K562 (cell line): ENCODE results near the gene KDM4C. TPM values are rescaled to one million over a fixed set of nuclear protein-coding genes. Genes with fewer than 3 reads are reported as not detected.

Experiments used
- ATAC-seq: fragments of 200-7000 bp; cut with Tn5 transposase; 3 replicates; pipeline ENCODE4 v1.9.1; 2020; ENCODE audit warnings: moderate library complexity
- BruUV-seq: library from RNA; stranded (reverse); fragments of 400-500 nt; replicated peaks from 2 replicates; lab custom pipeline; 2021; lab: Mats Ljungman, UMichigan
- CTCF ChIA-PET: fragments of 300-600 bp; formaldehyde crosslinking; extraction: SDS; loops from one replicate; lab custom pipeline; 2021; ENCODE audit warnings: low intra/inter-chr PET ratio; lab: Yijun Ruan, JAX
- POLR2A ChIA-PET: fragments of 300-600, 350-650 bp; sonication (Branson Sonifier 250); formaldehyde crosslinking; extraction: SDS; loops from one replicate; lab custom pipeline; 2021; ENCODE audit warnings: antibody characterized with exemption, inconsistent platforms; lab: Yijun Ruan, JAX
- DNase-seq, 4 experiments: peaks; one replicate each; pipeline versions ENCODE4 v3.0.0 to v3.0.0-alpha.2; 2011 to 2018; ENCODE audit warnings: low spot score in 3 of 4, mixed read lengths in 3 of 4; ENCODE audit errors: extremely low read depth in 1 of 4
- FAIRE-seq: peaks from 2 replicates; lab custom pipeline; 2011; peaks lifted over from hg19 to GRCh38; lab: Jason Lieb, UNC
- H2AFZ ChIP-seq: 2 replicates; pipeline ENCODE4 v1.6.0; 2011; ENCODE audit warnings: low read depth, low read length, control low read depth, inconsistent platforms
- H3K27ac ChIP-seq: fragments of 200-600 bp; 3 replicates; pipeline ENCODE4 v1.8.0; 2011; ENCODE audit warnings: low read depth, mild to moderate bottlenecking, control low read depth, inconsistent platforms, low read length, moderate library complexity, mixed read lengths; ENCODE audit errors: extremely low read depth
- H3K27me3 ChIP-seq, 2 experiments: fragments of 300-600 bp in 1 of 2; 2 replicates in 1 of 2; 3 replicates in 1 of 2; pipeline versions ENCODE4 v1.6.0 to v1.8.0; 2011; ENCODE audit warnings: inconsistent platforms in 2 of 2, low read length in 2 of 2, mild to moderate bottlenecking in 1 of 2, mixed read lengths in 1 of 2, moderate library complexity in 1 of 2; ENCODE audit not compliant: control insufficient read depth in 2 of 2, insufficient read depth in 2 of 2
- H3K36me3 ChIP-seq: fragments of 300-600 bp; 3 replicates; pipeline ENCODE4 v1.8.0; 2011; ENCODE audit warnings: mild to moderate bottlenecking, low read length, inconsistent platforms; ENCODE audit not compliant: control insufficient read depth, insufficient read depth
- H3K4me1 ChIP-seq, 2 experiments: fragments of 200-600 bp in 1 of 2; replicated peaks in 1 of 2; 2 replicates in 1 of 2; 3 replicates in 1 of 2; pipeline versions ENCODE4 v1.5.1 to v1.8.0; 2011; ENCODE audit warnings: inconsistent platforms in 2 of 2, low read length in 2 of 2, mild to moderate bottlenecking in 1 of 2, mixed read lengths in 1 of 2, moderate library complexity in 1 of 2; ENCODE audit not compliant: control insufficient read depth in 2 of 2, insufficient read depth in 2 of 2
- H3K4me2 ChIP-seq: 2 replicates; pipeline ENCODE4 v1.6.1; 2011; ENCODE audit warnings: low read length, control low read depth, inconsistent platforms, mixed read lengths; ENCODE audit not compliant: insufficient read depth
- H3K4me3 ChIP-seq: fragments of 200-600 bp; sonication (generic), shearing (Covaris generic); 2 replicates; pipeline ENCODE4 v1.5.1; 2016; ENCODE audit warnings: control low read depth, inconsistent platforms
- H3K79me2 ChIP-seq: fragments of 200-600 bp; 3 replicates; pipeline ENCODE4 v1.8.0; 2011; ENCODE audit warnings: low read length, inconsistent platforms; ENCODE audit not compliant: control insufficient read depth, insufficient read depth
- H3K9ac ChIP-seq, 2 experiments: 2 replicates each; pipeline versions ENCODE4 v1.6.0 to v1.6.1; 2011; ENCODE audit warnings: low read depth in 2 of 2, low read length in 2 of 2, control low read depth in 1 of 2, inconsistent platforms in 1 of 2, mild to moderate bottlenecking in 1 of 2, mixed read lengths in 1 of 2; ENCODE audit not compliant: insufficient read depth in 1 of 2
- H3K9me1 ChIP-seq: one replicate; pipeline ENCODE4 v1.6.0; 2011; ENCODE audit warnings: inconsistent platforms, mild to moderate bottlenecking, low read length, moderate library complexity; ENCODE audit not compliant: control insufficient read depth, insufficient read depth
- H3K9me3 ChIP-seq: replicated peaks from 2 replicates; pipeline ENCODE4 v1.5.1; 2011; ENCODE audit warnings: low read depth, low read length, inconsistent platforms; ENCODE audit not compliant: control insufficient read depth, insufficient read depth
- H4K20me1 ChIP-seq: replicated peaks from 2 replicates; pipeline ENCODE4 v1.6.1; 2011; ENCODE audit warnings: low read length, inconsistent platforms, mixed read lengths; ENCODE audit not compliant: control insufficient read depth, insufficient read depth
- CREBBP ChIP-seq: IDR thresholded peaks from one replicate; pipeline ENCODE4 v1.6.1; 2012; ENCODE audit warnings: low read depth, mild to moderate bottlenecking, control low read depth, inconsistent platforms, low read length
- HEY1 ChIP-seq: fragments of 250-450 bp; sonication (Bioruptor Pico); IDR thresholded peaks from 2 replicates; pipeline ENCODE4 v1.5.0; 2020; ENCODE audit warnings: mild to moderate bottlenecking, moderate library complexity, borderline replicate concordance
- LCOR ChIP-seq: sonication (generic); formaldehyde crosslinking; IDR thresholded peaks from 2 replicates; pipeline ENCODE4 v1.8.0; 2022; ENCODE audit warnings: mild to moderate bottlenecking, missing genetic modification reagents
- NFE2L1 ChIP-seq: fragments of 450-650 bp; IDR thresholded peaks from 2 replicates; pipeline ENCODE4 v1.6.1; 2016; ENCODE audit warnings: missing genetic modification characterization, low read depth, mild to moderate bottlenecking, missing compliant biosample characterization, moderate library complexity, borderline replicate concordance
- NR3C1 ChIP-seq: sonication (generic); formaldehyde crosslinking; IDR thresholded peaks from 2 replicates; pipeline ENCODE4 v1.8.1; 2022; ENCODE audit warnings: missing genetic modification reagents
- RNF2 ChIP-seq: sonication (generic); IDR thresholded peaks from 2 replicates; pipeline ENCODE4 v1.6.1; 2016
- SIRT6 ChIP-seq: IDR thresholded peaks from one replicate; pipeline ENCODE4 v1.6.1; 2012; ENCODE audit warnings: low read depth, mild to moderate bottlenecking, control low read depth, inconsistent platforms, low read length, moderate library complexity
- SMAD1 ChIP-seq: fragments of 150-350 bp; IDR thresholded peaks from 2 replicates; pipeline ENCODE4 v1.6.1; 2014; ENCODE audit warnings: low read length, low read depth; ENCODE audit not compliant: partially characterized antibody
- SRSF1 ChIP-seq: fragments of 200-400 bp; formaldehyde crosslinking; IDR thresholded peaks from 2 replicates; pipeline ENCODE4 v1.6.1; 2017; ENCODE audit warnings: mild to moderate bottlenecking, low read depth, low read length, moderate library complexity
- TAF7 ChIP-seq: fragments of 450-650 bp; IDR thresholded peaks from 2 replicates; pipeline ENCODE4 v1.6.1; 2016; ENCODE audit warnings: missing genetic modification characterization, missing compliant biosample characterization
- ZFP30 ChIP-seq: fragments of 250-450 bp; sonication (Bioruptor Pico); IDR thresholded peaks from 2 replicates; pipeline ENCODE4 v1.8.0; 2022; ENCODE audit warnings: moderate library complexity, mild to moderate bottlenecking, inconsistent platforms, borderline replicate concordance
- WGBS: fragments of 100-300 bp; shearing (Covaris generic); methylation state at CpG from one replicate; pipeline ENCODE4 v1.1.6; 2016; ENCODE audit warnings: low coverage, mixed read lengths; ENCODE audit not compliant: insufficient coverage; ENCODE audit errors: missing lambda C conversion rate; 5-methylcytosine and 5-hydroxymethylcytosine counted together
- in situ Hi-C: fragments of 300-500 bp; cut with MboI; formaldehyde crosslinking; loops from 4 replicates; pipeline ENCODE4 v1.15.0; 2018; ENCODE audit warnings: inconsistent platforms, mixed read lengths
- intact Hi-C: fragments of 100-400 bp; cut with micrococcal nuclease; formaldehyde crosslinking; loops from 2 replicates; pipeline ENCODE4 v1.14.2; 2022
- polyA plus RNA-seq, 8 experiments: library from polyadenylated mRNA; depleted of rRNA in 4 of 8; stranded (reverse) in 5 of 8; unstranded in 3 of 8; fragments of >200 nt; fragmentation: Nextera tagmentation in 2 of 8; fragmentation: Illumina TruSeq in 1 of 8; extraction: Ambion mirVana in 2 of 8; extraction: Trizol in 1 of 8; gene quantifications; 2 replicates each; pipeline versions ENCODE4 v1.2.1 to v1.2.3, GENCODE V29; 2011 to 2014; ENCODE audit warnings: inconsistent platforms in 1 of 8, missing spikeins in 1 of 8
- total RNA-seq, 7 experiments: library from RNA; depleted of rRNA in 6 of 7; stranded (reverse); fragments of >200 nt in 6 of 7; fragmentation: Illumina TruSeq in 2 of 7; extraction: Trizol in 2 of 7; gene quantifications; 2 replicates each; pipeline versions ENCODE4 v1.2.1 to v1.2.3, GENCODE V29; 2011 to 2021; ENCODE audit warnings: low replicate concordance in 1 of 7
- TF ChIP-seq, protein P1 (sequence below), 2 experiments: fragments of 150-350 bp in 1 of 2; IDR thresholded peaks; 2 replicates each; pipeline ENCODE4 v1.6.1; 2012 to 2016; ENCODE audit warnings: low read depth in 2 of 2, low read length in 2 of 2, mild to moderate bottlenecking in 1 of 2, moderate library complexity in 1 of 2
- TF ChIP-seq, protein P2 (sequence below): sonication (generic); IDR thresholded peaks from 2 replicates; pipeline ENCODE4 v1.6.1; 2016
- TF ChIP-seq, protein P3 (sequence below), 2 experiments: fragments of 450-650 bp in 1 of 2; sonication (generic) in 1 of 2; formaldehyde crosslinking in 1 of 2; IDR thresholded peaks in 1 of 2; conservative IDR thresholded peaks in 1 of 2; 2 replicates each; pipeline versions ENCODE4 v1.6.1 to v1.8.1; 2016 to 2023; ENCODE audit warnings: mild to moderate bottlenecking in 2 of 2, moderate library complexity in 2 of 2, inconsistent platforms in 1 of 2, missing genetic modification reagents in 1 of 2
- TF ChIP-seq, protein P4 (sequence below): sonication (generic); formaldehyde crosslinking; IDR thresholded peaks from 2 replicates; pipeline ENCODE4 v1.4.0; 2020; ENCODE audit warnings: mild to moderate bottlenecking, missing genetic modification reagents

The KDM4C gene
- total and polyA plus RNA-seq, 9 of the 15 experiments (the other 6 are each of a cell fraction or from before 2014, with no cell fraction given): 5.4 to 17.0 (median 12.6) TPM

DNA sequence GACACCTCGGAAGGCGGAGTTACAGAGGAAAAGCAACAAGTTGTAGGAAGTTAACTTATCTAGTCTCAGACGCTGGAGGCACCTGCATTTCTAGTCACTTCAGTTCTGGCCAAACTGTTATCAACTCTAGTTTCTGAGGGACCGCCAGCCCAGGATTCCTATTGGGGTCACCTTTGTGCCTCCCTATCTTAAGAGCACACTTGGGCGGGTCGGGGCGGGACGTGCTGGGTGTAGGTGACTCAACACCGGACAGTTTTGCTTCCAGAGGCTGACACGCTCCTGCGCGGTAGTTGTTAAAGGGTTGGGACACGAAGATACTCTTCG, 679 bp upstream of the KDM4C start:
- POLR2A ChIA-PET: interaction anchor here (0.9 to 1.2 kb wide), 3 partner anchors 14 to 75 kb away, joined by 3 to 4 read pairs (median 3); no protein-coding TSS in a partner anchor
- Histone ChIP-seq H3K9ac (peak overlapping the region; percentile 85 to 95), H3K4me2 (peak overlapping the region; percentile 81), H3K9me1 (no peaks in the 10 kb centered on the region), H3K4me1 (peaks cover 0 to 15% of the 10 kb centered on the region in 2 experiments; a peak in 3 of 5 replicates), H3K27ac (peak overlapping the region; percentile 91), H3K27me3 (no peaks in the 10 kb centered on the region), H3K36me3 (no peaks in the 10 kb centered on the region), H3K4me3 (peak overlapping the region; percentile 84), H2AFZ (peak overlapping the region; percentile 86), H3K9me3 (no peaks in the 10 kb centered on the region), H4K20me1 (no peaks in the 10 kb centered on the region), H3K79me2 (peaks cover 38% of the 10 kb centered on the region)
- 0% methylated on average over 3 of the region's 14 CpGs for WGBS
- intact Hi-C loops: loop anchor here (5.0 kb wide), 1 partner anchor 75 kb away; no protein-coding TSS in a partner anchor
- no TSS peak for BruUV-seq
- CTCF ChIA-PET: no interaction called here
- peak; percentile 75 for ATAC-seq
- peak; percentile 95 for FAIRE-seq
- in situ Hi-C loops: no loop called here
- peak in 2 of 4 experiments; percentile 77 to 91 for DNase-seq
- TF ChIP-seq, protein P1, sequence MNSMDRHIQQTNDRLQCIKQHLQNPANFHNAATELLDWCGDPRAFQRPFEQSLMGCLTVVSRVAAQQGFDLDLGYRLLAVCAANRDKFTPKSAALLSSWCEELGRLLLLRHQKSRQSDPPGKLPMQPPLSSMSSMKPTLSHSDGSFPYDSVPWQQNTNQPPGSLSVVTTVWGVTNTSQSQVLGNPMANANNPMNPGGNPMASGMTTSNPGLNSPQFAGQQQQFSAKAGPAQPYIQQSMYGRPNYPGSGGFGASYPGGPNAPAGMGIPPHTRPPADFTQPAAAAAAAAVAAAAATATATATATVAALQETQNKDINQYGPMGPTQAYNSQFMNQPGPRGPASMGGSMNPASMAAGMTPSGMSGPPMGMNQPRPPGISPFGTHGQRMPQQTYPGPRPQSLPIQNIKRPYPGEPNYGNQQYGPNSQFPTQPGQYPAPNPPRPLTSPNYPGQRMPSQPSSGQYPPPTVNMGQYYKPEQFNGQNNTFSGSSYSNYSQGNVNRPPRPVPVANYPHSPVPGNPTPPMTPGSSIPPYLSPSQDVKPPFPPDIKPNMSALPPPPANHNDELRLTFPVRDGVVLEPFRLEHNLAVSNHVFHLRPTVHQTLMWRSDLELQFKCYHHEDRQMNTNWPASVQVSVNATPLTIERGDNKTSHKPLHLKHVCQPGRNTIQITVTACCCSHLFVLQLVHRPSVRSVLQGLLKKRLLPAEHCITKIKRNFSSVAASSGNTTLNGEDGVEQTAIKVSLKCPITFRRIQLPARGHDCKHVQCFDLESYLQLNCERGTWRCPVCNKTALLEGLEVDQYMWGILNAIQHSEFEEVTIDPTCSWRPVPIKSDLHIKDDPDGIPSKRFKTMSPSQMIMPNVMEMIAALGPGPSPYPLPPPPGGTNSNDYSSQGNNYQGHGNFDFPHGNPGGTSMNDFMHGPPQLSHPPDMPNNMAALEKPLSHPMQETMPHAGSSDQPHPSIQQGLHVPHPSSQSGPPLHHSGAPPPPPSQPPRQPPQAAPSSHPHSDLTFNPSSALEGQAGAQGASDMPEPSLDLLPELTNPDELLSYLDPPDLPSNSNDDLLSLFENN (IDR thresholded peaks at IDR 0.05; ENCODE audit: low read depth in 2 of 2, low read length in 2 of 2): peak in 1 of 2 experiments; percentile 22; a peak in 1 of 4 replicates
- no peak for TF ChIP-seq HEY1 (CRISPR knock-in tag)
- TF ChIP-seq, protein P2, sequence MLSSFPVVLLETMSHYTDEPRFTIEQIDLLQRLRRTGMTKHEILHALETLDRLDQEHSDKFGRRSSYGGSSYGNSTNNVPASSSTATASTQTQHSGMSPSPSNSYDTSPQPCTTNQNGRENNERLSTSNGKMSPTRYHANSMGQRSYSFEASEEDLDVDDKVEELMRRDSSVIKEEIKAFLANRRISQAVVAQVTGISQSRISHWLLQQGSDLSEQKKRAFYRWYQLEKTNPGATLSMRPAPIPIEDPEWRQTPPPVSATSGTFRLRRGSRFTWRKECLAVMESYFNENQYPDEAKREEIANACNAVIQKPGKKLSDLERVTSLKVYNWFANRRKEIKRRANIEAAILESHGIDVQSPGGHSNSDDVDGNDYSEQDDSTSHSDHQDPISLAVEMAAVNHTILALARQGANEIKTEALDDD: peak; percentile 99
- TF ChIP-seq SIRT6: no peak
- no peak for TF ChIP-seq TAF7 (tag)
- no peak for TF ChIP-seq ZFP30 (CRISPR knock-in tag)
- peak; percentile 23 for TF ChIP-seq SMAD1
- no peak for TF ChIP-seq RNF2
- TF ChIP-seq NFE2L1 (tag): no peak
- TF ChIP-seq LCOR: peak; percentile 41; the same call in 1 of the 2 replicates
- TF ChIP-seq SRSF1: no peak
- TF ChIP-seq, protein P3, sequence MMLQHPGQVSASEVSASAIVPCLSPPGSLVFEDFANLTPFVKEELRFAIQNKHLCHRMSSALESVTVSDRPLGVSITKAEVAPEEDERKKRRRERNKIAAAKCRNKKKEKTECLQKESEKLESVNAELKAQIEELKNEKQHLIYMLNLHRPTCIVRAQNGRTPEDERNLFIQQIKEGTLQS (IDR thresholded peaks at IDR 0.05): peak; percentile 62
- TF ChIP-seq, protein P3 (CRISPR knock-in tag; conservative IDR thresholded peaks at IDR 0.05): no peak
- no peak for TF ChIP-seq NR3C1 (CRISPR knock-in tag)
- TF ChIP-seq CREBBP: no peak
- TF ChIP-seq, protein P4, sequence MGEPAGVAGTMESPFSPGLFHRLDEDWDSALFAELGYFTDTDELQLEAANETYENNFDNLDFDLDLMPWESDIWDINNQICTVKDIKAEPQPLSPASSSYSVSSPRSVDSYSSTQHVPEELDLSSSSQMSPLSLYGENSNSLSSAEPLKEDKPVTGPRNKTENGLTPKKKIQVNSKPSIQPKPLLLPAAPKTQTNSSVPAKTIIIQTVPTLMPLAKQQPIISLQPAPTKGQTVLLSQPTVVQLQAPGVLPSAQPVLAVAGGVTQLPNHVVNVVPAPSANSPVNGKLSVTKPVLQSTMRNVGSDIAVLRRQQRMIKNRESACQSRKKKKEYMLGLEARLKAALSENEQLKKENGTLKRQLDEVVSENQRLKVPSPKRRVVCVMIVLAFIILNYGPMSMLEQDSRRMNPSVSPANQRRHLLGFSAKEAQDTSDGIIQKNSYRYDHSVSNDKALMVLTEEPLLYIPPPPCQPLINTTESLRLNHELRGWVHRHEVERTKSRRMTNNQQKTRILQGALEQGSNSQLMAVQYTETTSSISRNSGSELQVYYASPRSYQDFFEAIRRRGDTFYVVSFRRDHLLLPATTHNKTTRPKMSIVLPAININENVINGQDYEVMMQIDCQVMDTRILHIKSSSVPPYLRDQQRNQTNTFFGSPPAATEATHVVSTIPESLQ (CRISPR knock-in tag): no peak
